Stimulated activated CD8-positive, alpha-beta memory T cell treated with anti-CD3 and anti-CD28 coated beads, Interleukin-15, amount 100 ng/mL, for 1 hour (primary cell): ENCODE results near the gene LNX1.
"Not testable (repeated sequence)": the region's sequence is repeated elsewhere in the genome, so short reads cannot be mapped to it uniquely, and the experiment has no call there.

ENCODE experiments used
- DNase-seq: peaks from one replicate; pipeline ENCODE4 v3.0.0-alpha.2; 2020; ENCODE audit warnings: low read depth

Gene LNX1

DNA sequence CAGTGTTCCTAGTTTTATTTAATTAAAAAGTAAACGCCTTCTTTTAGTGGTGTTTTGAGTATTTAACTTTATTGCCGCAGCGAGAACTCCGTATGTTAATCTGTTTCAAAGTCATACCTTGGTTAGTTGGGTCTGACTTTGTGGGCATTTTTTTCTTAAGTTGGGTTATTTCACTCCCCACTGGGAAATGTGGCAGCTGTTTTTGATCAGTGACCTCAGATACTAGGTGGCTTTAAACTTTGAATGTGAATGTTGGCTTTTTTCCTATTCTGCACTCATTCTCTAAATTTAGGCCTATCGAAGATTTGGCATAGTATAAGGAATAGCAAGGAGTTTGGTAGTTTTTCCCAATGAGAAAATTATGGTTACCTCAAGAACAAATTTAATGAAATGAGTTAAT lies 127.9 kb downstream of the LNX1 start:
- DNase-seq = no peak

DNA sequence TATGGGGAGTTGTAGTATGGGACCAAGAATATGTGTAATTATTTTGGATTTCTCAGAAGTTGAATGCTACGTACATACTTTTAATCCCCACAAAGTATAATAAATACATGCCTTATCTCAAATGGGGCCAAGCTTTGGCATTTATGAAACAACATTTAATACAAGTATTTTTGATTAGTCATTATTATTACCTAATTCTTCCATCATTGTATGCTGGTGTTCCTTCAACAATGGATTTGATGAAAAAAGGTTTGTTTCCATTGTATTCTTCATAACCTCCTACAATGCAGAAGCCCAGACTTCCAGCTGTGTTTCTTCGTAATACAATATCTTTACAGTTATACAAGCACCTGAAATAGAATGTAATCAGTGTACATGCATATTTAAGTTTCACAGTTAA lies 130.0 kb downstream of the LNX1 start:
- no peak for DNase-seq

DNA sequence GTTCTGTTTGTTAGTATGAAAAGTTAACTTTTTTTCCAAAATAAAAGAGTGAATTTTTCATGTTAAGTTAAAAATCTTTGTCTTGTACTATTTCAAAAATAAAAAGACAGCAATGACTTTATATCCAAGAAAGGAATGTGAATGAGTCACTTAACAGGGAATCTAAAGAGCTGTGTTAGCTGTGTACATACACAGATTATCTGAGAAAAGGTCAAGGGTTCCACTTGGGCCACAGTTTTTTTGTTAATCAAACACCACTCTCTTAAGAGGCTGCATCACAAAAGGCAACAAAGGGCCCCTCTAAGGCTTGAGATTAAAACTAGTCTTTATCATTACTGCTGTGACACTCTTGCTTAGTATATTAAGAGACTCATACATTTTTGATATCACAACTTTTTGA lies 131.7 kb downstream of the LNX1 start:
- no peak for DNase-seq

DNA sequence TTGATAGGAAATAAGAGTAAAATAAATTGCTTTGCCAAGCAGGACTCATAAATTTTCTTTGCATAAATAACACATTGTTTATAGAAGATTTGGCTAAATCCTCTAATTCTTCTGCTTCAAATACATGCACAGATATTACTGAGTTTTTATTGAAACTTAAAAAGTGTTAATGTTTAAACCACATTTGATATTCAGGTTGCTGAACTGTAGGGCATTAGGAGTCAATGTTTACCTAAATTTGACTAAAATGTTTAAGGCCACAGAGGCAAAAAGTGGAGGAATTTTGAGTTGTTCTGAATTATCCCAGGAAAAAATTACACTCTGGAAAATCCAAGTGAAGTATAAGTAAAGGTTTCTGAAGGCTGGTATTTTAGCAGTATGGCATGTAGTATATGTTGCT lies 135.1 kb downstream of the LNX1 start:
- no peak for DNase-seq

DNA sequence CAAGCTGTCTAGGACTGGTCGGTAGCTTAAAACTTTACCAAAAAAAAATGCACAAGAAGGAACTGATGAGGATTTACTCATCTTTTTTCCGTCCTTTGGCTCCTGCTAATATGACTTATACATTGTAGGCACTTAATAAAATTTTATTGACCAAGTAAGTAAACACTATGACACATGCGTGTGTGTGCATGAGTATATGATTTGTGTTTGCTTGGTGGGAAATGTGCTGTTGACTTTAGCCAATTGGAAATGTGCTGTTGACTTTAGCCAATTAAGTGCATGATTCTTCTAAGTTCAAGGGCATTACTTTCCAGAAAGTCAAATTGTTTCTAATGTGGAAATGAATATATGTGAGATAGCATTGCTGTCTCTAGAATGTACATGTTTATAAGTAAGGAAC lies 135.5 kb downstream of the LNX1 start:
- no peak for DNase-seq

DNA sequence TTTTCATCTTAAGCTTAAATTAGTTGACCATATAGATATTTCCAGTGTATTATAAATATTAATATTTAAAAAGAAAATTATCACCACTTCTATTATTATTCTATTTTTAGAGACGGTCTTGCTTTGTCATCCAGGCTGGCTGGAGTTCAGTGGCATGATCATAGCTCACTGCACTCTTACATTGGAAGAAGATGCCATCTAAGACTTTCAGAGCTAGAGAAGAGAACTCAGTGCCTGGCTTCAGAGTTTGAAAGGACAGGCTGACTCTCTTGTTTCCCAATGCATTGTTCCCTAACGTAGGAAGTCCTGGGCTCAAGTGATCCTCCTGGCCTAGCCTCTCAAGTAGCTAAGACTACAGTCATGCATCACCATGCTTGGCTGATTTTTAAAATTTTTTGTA lies 137.9 kb downstream of the LNX1 start:
- no peak for DNase-seq

DNA sequence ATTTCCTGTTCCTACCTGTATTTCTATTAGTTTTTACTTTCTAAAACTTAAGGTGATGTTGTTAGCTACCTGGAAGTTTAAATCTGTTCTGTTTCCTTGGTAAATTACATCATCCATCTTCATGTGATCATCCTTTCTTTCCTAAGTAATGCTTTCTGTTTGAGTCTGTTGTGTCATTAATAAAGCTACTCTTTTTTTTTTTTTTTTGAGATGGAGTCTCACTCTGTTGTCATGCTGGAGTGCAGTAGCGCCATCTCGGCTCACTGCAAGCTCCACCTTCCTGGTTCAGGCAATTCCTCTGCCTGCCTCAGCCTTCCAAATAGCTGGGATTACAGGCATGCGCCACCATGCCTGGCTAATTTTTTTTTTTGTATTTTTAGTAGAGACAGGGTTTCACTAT lies 140.5 kb downstream of the LNX1 start:
- DNase-seq = no peak

DNA sequence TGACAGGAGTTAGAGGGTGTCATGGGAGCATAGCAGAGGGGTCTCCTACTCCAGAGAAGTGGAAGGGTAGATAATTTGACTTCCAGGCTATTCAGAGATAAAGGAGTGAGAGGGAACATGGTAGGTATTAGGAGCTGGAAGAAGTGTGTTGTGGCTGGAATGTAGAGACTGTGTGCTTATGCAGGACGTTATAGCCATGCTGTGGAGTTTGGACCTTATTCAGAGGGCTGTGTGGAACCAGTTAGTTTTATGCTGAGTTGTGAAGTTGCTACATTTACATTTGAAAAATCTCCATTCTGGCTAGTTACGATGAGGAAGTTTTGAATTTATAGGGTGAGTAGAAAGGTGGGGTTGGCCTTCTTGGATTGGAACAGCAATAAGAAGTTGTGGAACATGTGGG lies 146.3 kb downstream of the LNX1 start:
- DNase-seq = no peak

DNA sequence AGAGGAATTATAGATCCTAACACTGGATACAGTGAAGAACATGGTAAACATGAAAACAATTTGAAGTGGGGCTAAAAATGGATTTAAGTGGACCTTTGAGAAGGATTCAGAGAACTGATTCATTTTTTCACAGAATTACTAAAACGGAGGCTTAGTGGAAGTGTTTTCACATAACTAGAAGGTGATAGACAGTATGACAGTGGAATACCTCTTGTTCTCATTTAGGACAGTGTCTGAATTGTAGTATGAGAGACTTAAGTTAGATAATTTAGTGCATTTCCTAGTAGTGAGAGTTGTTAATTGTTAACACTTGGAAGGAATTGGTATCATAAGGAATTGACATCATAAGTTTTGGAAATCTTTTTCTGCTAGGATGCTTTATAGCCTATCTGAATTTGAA lies 149.7 kb downstream of the LNX1 start:
- no peak for DNase-seq

DNA sequence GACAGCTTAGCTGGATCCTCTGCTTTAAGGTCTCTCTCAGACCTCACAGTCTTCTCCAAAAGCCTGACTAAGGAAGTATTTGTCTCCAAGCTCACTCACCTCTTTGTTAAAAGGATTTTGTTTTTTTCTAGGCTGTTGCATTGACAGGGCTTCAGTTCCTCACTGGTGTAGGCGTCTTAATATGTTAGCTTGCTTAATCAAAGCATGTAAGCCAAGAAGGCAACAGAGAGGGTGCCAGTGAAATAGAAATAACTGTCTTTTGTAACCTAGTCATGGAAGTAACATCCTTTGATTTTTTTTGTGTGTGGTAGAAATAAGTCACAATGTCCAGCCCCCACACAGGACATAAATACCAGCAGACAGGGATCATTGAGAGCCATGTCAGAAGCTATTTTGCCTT lies 155.0 kb downstream of the LNX1 start:
- DNase-seq = no peak

DNA sequence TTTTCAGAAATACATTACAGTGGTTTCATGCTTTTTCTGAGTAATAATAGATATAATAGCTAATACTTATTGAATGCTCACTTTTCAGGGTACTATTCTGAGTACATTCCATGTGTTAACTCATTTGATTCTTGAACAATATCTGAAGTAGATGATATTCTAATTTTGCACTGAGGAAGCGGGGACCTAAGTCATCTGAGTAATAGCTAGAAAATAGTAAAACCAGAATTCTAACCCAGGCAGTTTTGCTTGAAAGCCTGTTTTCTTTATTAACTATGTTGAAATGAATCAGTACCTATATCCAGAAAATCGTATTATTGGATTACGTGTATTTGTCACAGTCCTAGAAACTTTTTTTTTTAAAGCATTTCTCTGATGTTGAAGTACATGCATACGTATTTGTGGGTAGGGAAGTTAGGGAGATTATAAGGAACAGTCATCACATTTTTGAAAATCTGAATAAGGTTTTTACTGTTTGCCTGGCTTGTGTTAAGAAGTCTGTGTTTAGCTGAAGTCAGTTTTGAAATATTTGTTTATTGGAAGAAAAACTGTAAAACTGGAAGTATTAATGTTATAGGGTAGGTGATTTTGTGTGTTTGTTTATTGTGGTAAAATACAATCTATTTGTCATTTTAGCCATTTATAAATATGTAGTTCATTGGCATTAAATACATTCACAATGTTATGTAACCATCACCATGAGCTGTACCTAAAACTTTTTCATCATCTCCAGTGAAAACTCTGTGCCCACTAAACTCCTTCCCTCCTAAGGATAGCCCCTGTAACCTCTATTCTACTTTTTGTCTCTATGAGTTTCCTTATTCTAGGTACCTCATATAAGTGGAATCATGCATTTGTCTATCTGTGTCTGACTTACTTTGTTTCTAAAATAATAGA lies 158.5 kb downstream of the LNX1 start:
- DNase-seq = no peak

DNA sequence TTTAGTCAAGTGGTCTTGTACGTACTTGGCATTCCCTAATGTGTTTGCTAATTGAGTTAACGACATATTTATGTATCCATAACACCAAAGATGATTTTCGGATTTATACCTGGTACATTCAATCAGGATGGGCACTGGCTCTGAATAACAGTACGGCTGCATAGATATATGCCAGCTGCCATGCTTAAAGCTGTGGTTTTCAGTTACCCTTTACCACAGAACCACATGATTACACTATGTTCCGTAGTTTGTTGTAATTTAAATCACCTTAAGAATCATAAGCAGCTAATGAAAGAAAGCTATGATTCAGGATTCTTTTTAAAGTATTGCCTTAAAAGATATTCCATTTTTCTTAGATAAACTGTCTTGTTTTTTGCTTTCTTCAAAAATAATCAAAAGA lies 160.2 kb downstream of the LNX1 start:
- no peak for DNase-seq

DNA sequence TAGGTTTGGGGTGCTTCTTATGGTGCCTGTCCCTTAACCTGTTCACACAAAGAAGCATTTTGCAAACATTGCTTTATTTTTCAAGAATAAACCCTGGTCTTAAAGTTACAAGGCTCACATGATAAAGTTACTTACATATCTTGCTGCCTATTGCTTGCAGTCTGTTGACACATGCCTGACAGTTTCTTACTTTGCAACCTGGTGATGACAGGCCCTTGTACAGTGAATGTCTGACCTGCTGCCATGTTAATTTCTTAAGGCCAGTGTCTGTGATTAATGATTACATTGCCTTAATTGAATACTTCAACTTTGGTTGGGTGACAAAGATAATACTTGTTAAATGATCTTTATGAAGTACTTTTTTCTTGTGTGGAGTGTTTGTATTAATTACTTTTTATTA lies 163.9 kb downstream of the LNX1 start:
- no peak for DNase-seq

DNA sequence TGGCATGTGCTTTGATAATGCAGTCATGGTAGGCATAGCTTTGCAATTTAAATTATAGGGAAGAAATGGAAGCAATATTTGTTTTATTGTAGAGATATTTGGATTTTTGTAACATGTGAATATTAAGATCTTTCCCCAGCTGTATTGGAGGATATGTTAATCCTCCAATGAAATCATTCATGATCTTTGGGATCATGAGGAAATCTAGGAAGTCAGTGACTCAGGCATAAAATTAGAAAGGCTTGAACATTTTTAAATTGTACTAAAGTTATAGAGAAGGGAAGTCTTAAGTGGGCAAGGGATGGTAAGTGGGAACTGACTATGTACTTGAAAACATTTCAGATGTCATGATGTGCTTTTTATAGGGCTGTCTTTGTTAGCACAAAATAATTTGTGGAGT lies 167.0 kb downstream of the LNX1 start:
- no peak for DNase-seq

DNA sequence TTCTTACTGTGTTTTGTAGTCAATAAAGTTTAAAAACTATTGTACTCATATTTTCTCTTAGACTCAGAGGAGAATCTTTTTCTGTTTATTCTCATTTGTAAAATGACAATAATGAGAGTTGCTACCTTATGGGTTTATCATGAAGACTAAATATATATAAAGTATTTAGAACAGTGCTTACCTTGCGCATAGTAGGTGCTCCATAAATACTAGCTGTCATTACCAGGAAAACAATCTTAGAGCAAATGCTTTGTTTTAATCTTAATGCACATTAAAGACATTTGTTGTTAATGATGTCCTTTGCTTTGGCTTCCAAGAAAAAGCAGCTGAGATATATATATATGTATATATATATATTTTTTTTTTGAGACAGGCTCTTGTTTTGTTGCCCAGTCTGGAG lies 168.9 kb downstream of the LNX1 start:
- DNase-seq = no peak

DNA sequence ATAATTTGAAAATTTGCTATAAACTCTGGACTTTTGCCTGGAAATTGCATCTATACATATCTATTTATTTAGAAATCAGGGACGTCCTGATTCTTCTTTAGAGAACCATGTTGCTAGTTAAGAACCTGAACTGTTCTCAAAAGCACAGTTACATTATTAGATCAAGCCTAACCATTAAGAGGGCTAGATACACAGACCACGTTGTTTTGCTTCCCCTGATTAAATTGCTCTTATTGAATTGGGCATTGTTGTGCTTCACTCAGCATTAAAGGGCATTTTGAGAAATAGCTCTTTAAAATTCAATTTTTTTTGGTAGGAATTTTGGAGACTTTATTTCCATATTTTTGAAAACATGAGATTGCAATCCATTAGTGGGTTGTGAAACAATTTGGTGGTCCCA lies 169.5 kb downstream of the LNX1 start:
- DNase-seq = no peak

DNA sequence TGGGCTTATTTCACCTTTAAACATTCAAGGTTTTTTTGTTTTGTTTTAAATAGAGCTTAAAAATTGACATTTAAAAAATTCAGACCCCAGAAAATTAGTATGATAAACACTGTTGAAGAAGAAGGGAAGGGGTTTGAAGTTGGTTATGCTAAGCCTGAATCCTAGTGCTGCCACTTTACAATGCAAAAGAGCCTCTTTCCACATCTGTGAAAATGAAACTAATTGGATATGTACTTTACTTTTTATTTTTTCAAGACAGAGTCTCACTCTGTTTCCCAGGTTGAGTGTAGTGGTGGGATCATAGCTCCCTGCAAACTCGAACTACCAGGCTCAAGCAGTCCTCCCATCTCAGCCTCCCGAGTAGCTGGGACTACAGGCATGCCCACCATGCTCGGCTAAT lies 172.1 kb downstream of the LNX1 start:
- no peak for DNase-seq

DNA sequence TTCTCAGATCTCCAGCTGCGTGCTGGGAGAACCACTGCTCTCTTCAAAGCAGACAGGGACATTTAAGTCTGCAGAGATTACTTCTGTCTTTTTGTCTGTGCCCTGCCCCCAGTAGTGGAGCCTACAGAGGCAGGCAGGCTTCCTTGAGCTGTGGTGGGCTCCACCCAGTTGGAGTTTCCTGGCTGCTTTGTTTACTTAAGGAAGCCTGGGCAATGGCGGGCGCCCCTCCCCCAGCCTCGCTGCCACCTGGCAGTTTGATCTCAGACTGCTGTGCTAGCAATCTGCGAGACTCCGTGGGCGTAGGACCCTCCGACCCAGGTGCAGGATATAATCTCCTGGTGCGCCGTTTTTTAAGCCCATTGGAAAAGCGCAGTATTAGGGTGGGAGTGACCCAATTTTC lies 181.8 kb downstream of the LNX1 start:
- DNase-seq = not testable (repeated sequence)
